Adrenal gland (tissue), 5 donors: ENCODE measurements around the gene LYZL6.

Source experiments
- POLR2A ChIP-seq, 2 donors: fragments of 450-650 bp; IDR thresholded peaks; one replicate each; pipeline ENCODE4 v1.6.1; 2017; ENCODE audit warnings: antibody characterized with exemption in 2 of 2, mild to moderate bottlenecking in 2 of 2, moderate library complexity in 1 of 2
- TF ChIP-seq, protein P1 (sequence below), 6 experiments: fragments of 450-650 bp in 4 of 6; fragments of 200-600 bp in 2 of 6; sonication (generic) in 1 of 6; IDR thresholded peaks; 1 replicate in 5 of 6; 2 replicates in 1 of 6; pipeline versions ENCODE4 v1.5.1 to v1.8.0; 2016 to 2021; ENCODE audit warnings: antibody characterized with exemption in 6 of 6, mild to moderate bottlenecking in 2 of 6, moderate library complexity in 1 of 6
- donor health status: DM: no; HTN: no; CAD: no.

- no peak for TF ChIP-seq POLR2A (IDR thresholded peaks at IDR 0.05)
- TF ChIP-seq, protein P1, sequence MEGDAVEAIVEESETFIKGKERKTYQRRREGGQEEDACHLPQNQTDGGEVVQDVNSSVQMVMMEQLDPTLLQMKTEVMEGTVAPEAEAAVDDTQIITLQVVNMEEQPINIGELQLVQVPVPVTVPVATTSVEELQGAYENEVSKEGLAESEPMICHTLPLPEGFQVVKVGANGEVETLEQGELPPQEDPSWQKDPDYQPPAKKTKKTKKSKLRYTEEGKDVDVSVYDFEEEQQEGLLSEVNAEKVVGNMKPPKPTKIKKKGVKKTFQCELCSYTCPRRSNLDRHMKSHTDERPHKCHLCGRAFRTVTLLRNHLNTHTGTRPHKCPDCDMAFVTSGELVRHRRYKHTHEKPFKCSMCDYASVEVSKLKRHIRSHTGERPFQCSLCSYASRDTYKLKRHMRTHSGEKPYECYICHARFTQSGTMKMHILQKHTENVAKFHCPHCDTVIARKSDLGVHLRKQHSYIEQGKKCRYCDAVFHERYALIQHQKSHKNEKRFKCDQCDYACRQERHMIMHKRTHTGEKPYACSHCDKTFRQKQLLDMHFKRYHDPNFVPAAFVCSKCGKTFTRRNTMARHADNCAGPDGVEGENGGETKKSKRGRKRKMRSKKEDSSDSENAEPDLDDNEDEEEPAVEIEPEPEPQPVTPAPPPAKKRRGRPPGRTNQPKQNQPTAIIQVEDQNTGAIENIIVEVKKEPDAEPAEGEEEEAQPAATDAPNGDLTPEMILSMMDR (IDR thresholded peaks at IDR 0.05): no peak
Observed at GRCh38 chr17:35972066-35972465, 28.6 kb upstream of the LYZL6 start.
